ENCODE data around the gene TAB2. TPM values are rescaled to one million over a fixed set of nuclear protein-coding genes. Genes with fewer than 3 reads are reported as not detected.
A peak's percentile ranks its signal among the peaks of the same experiment; 100 is the strongest.

TAB2 gene
- total and polyA plus RNA-seq, 9 of the 15 experiments (the other 6 are each of a cell fraction or from before 2014, with no cell fraction given), result 9.1 to 38.3 (median 18.6) TPM

GRCh38 chr6:149316108-149316727 lies 1.3 kb upstream of the TAB2 start:
- Histone ChIP-seq H3K9me1 (ENCODE audit: control insufficient read depth, insufficient read depth, low read length) (no peaks in the 10 kb centered on the region), H3K27me3 (ENCODE audit: control insufficient read depth in 2 of 2, insufficient read depth in 2 of 2, low read length in 2 of 2) (no peaks in the 10 kb centered on the region), H2AFZ (ENCODE audit: low read depth, low read length) (peak overlapping the region; percentile 92), H3K4me3 (peak overlapping the region; percentile 89), H4K20me1 (replicated peaks; ENCODE audit: control insufficient read depth, insufficient read depth, low read length) (peaks cover 10% of the 10 kb centered on the region), H3K4me1 (replicated peaks in 1 of 2; ENCODE audit: control insufficient read depth in 2 of 2, insufficient read depth in 2 of 2, low read length in 2 of 2) (peaks cover 9 to 12% of the 10 kb centered on the region in 2 experiments), H3K9ac (ENCODE audit: insufficient read depth in 1 of 2, low read depth in 2 of 2, low read length in 2 of 2) (peak overlapping the region; percentile 84 to 96; a peak in 3 of 4 replicates), H3K9me3 (replicated peaks; ENCODE audit: control insufficient read depth, insufficient read depth, low read depth, low read length) (no peaks in the 10 kb centered on the region), H3K79me2 (ENCODE audit: control insufficient read depth, insufficient read depth, low read length) (peaks cover 41% of the 10 kb centered on the region), H3K4me2 (ENCODE audit: insufficient read depth, low read length) (peak overlapping the region; percentile 84; the same call in 1 of the 2 replicates), H3K27ac (ENCODE audit: extremely low read depth, low read depth, low read length) (peak overlapping the region; percentile 88), H3K36me3 (ENCODE audit: control insufficient read depth, insufficient read depth, low read length) (no peaks in the 10 kb centered on the region)
- 29% methylated on average over 7 of the region's 7 CpGs for WGBS (ENCODE audit: insufficient coverage, low coverage, missing lambda C conversion rate)
- CTCF ChIA-PET (ENCODE audit: low intra/inter-chr PET ratio), result interaction anchor here (0.7 kb wide), 1 partner anchor 241 kb away, joined by 3 read pairs; no protein-coding TSS in a partner anchor
- no peak for ATAC-seq
- in situ Hi-C loops (cut with MboI) (no loop called here), intact Hi-C loops (cut with micrococcal nuclease) (loop anchor here (5.0 kb wide), 3 partner anchors 91 to 174 kb away; no protein-coding TSS in a partner anchor)
- TSS peak; percentile 85 for BruUV-seq (replicated peaks)
- no peak for FAIRE-seq
- DNase-seq (ENCODE audit: extremely low read depth in 1 of 4, low spot score in 3 of 4), result no peak
- POLR2A ChIA-PET, result interaction anchor here (0.6 to 1.4 kb wide), 6 partner anchors 9 to 277 kb away, joined by 3 to 4 read pairs (median 3); no protein-coding TSS in a partner anchor
- TF ChIP-seq ZNF3 (CRISPR knock-in tag; IDR thresholded peaks at IDR 0.05) (no peak), CLOCK (CRISPR knock-in tag; IDR thresholded peaks at IDR 0.05; ENCODE audit: borderline replicate concordance) (no peak), HDAC6 (IDR thresholded peaks at IDR 0.05; ENCODE audit: low read depth, low read length) (no peak), U2AF1 (optimal IDR thresholded peaks at IDR 0.05; ENCODE audit: low read depth, low read length) (no peak), PHF21A (IDR thresholded peaks at IDR 0.05; ENCODE audit: borderline replicate concordance, low read depth) (no peak), CBX8 (IDR thresholded peaks at IDR 0.05; ENCODE audit: borderline replicate concordance, extremely low read depth, low read depth, low read length, poor library complexity, severe bottlenecking) (no peak), ARID1B (IDR thresholded peaks at IDR 0.05) (no peak), CTCFL (IDR thresholded peaks at IDR 0.05; ENCODE audit: borderline replicate concordance, insufficient read depth, low read depth, low read length, poor library complexity, severe bottlenecking) (no peak), MED1 (CRISPR knock-in tag; IDR thresholded peaks at IDR 0.05; ENCODE audit: borderline replicate concordance) (no peak), ZNF121 (CRISPR knock-in tag; conservative IDR thresholded peaks at IDR 0.05) (no peak), SMAD4 (CRISPR knock-in tag; conservative IDR thresholded peaks at IDR 0.05) (no peak), ZNF830 (CRISPR knock-in tag; IDR thresholded peaks at IDR 0.05) (no peak)
